Tibial artery (tissue), 4 donors: ENCODE data around the gene HMG20A.
"Not testable (repeated sequence)": the region's sequence is repeated elsewhere in the genome, so short reads cannot be mapped to it uniquely, and the experiment has no call there.

Source experiments
- DNase-seq, 2 donors: peaks; one replicate each; pipeline ENCODE4 v3.0.0-alpha.2; 2019
- H3K27ac ChIP-seq, 2 donors: fragments of 200-600 bp; sonication (generic) in 1 of 2; 1 replicate in 1 of 2; 2 replicates in 1 of 2; pipeline ENCODE4 v1.5.1; 2018 to 2019; ENCODE audit warnings: mild to moderate bottlenecking in 1 of 2
- H3K27me3 ChIP-seq, 2 donors: fragments of 200-600 bp; sonication (generic) in 1 of 2; one replicate each; pipeline versions ENCODE4 v1.5.1 to v1.6.0; 2016 to 2019
- H3K36me3 ChIP-seq, 3 donors: fragments of 200-600 bp; sonication (generic) in 2 of 3; one replicate each; pipeline ENCODE4 v1.5.1; 2016 to 2019; ENCODE audit warnings: mild to moderate bottlenecking in 2 of 3
- H3K4me1 ChIP-seq, 4 donors: fragments of 200-600 bp; sonication (generic) in 2 of 4; 1 replicate in 3 of 4; 2 replicates in 1 of 4; pipeline ENCODE4 v1.5.1; 2016 to 2019
- H3K4me3 ChIP-seq, 2 donors: fragments of 200-600 bp; sonication (generic) in 1 of 2; 1 replicate in 1 of 2; 2 replicates in 1 of 2; pipeline ENCODE4 v1.5.1; 2018 to 2019; ENCODE audit warnings: mild to moderate bottlenecking in 2 of 2
- H3K9me3 ChIP-seq, 3 donors: fragments of 200-600 bp; sonication (generic) in 1 of 3; one replicate each; pipeline ENCODE4 v1.5.1; 2016 to 2019
- intact Hi-C: fragments of 100-400 bp; cut with DNase I; formaldehyde crosslinking; loops from one replicate; pipeline ENCODE4 v1.15.0; 2023; ENCODE audit warnings: low total_unique reads
- TF ChIP-seq, protein P1 (sequence below), 2 experiments: fragments of 200-600 bp in 1 of 2; fragments of 450-650 bp in 1 of 2; IDR thresholded peaks; one replicate each; pipeline ENCODE4 v1.5.1; 2017 to 2019; ENCODE audit warnings: antibody characterized with exemption in 2 of 2, mild to moderate bottlenecking in 1 of 2, moderate library complexity in 1 of 2

HMG20A gene

GRCh38 chr15:77398927-77399326, 21.8 kb upstream of the HMG20A start:
- Histone ChIP-seq H3K4me1 (peaks cover 0 to 8% (median 0%) of the 10 kb centered on the region in 4 donors), H3K4me3 (no peak overlapping the region), H3K27me3 (no peaks in the 10 kb centered on the region), H3K36me3 (peaks cover 0 to 5% (median 4%) of the 10 kb centered on the region in 3 donors), H3K27ac (no peak overlapping the region), H3K9me3 (peaks cover 5 to 43% (median 25%) of the 10 kb centered on the region in 3 donors)
- intact Hi-C loops, result no loop called here
- DNase-seq, result no peak
- TF ChIP-seq, protein P1, sequence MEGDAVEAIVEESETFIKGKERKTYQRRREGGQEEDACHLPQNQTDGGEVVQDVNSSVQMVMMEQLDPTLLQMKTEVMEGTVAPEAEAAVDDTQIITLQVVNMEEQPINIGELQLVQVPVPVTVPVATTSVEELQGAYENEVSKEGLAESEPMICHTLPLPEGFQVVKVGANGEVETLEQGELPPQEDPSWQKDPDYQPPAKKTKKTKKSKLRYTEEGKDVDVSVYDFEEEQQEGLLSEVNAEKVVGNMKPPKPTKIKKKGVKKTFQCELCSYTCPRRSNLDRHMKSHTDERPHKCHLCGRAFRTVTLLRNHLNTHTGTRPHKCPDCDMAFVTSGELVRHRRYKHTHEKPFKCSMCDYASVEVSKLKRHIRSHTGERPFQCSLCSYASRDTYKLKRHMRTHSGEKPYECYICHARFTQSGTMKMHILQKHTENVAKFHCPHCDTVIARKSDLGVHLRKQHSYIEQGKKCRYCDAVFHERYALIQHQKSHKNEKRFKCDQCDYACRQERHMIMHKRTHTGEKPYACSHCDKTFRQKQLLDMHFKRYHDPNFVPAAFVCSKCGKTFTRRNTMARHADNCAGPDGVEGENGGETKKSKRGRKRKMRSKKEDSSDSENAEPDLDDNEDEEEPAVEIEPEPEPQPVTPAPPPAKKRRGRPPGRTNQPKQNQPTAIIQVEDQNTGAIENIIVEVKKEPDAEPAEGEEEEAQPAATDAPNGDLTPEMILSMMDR (IDR thresholded peaks at IDR 0.05), result no peak

DNA sequence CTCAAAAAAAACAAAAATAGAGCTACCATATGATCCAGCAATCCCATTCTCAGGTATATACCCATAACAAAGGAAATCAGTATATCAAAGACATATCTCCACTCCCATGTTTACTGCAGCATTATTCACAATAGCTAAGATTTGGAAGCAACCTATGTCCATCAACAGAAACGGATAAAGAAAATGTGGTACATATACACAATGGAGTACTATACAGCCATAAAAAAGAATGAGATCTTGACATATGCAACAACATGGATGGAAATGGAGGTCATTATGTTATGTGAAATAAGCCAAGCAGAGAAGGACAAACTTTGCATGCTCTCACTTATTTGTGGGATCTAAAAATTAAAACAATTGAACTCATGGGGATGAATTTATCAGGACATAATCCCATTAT, 20.4 kb upstream of the HMG20A start:
- peaks cover 5 to 35% (median 23%) of the 10 kb centered on the region in 3 donors for H3K9me3 ChIP-seq

DNA sequence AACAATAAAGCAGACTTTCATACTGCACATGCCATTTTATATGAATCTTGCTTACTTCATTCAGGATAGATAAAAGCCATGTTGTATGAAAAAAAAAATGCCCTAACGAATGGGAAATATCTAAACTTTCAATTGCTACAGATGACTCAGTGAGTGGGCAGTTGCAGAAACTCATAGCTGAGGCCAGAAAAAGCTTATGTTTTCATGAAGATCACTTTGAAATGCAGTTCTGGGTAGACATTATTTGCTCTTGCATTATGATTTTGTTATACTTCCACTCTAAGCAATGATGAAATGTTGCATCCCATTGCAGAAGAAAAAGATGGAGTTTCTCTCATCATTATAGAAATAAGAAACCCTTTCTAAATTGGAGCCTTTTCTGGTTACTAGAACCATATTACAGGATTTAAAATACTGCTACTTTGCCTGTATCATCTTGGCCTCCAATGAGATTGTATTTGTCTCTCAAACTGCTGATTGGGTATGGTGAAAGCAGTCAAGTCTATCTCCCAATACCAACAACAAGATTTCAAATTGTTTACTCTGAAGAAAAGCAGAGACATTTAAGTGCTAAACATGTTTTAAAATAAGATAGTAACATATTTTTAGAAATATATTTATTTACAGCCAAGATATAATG, 17.8 kb upstream of the HMG20A start:
- H3K9me3 ChIP-seq, result peaks cover 5 to 19% (median 17%) of the 10 kb centered on the region in 3 donors
- TF ChIP-seq, protein P1 (IDR thresholded peaks at IDR 0.05), result no peak
- H3K27me3 ChIP-seq, result no peaks in the 10 kb centered on the region
- H3K4me1 ChIP-seq, result peaks cover 0 to 8% (median 0%) of the 10 kb centered on the region in 4 donors
- no peak overlapping the region for H3K4me3 ChIP-seq
- intact Hi-C loops, result no loop called here
- no peak overlapping the region for H3K27ac ChIP-seq
- no peak for DNase-seq
- H3K36me3 ChIP-seq, result peaks cover 0 to 4% (median 0%) of the 10 kb centered on the region in 3 donors

More for the DNA sequence above, 20.4 kb upstream of the HMG20A start:
- TF ChIP-seq, protein P1 (IDR thresholded peaks at IDR 0.05), result no peak
- Histone ChIP-seq H3K4me1 (peaks cover 0 to 8% (median 0%) of the 10 kb centered on the region in 4 donors), H3K36me3 (peaks cover 0 to 4% (median 2%) of the 10 kb centered on the region in 3 donors), H3K4me3 (no peak overlapping the region), H3K27ac (no peak overlapping the region), H3K27me3 (no peaks in the 10 kb centered on the region)
- no peak for DNase-seq
- intact Hi-C loops, result no loop called here

DNA sequence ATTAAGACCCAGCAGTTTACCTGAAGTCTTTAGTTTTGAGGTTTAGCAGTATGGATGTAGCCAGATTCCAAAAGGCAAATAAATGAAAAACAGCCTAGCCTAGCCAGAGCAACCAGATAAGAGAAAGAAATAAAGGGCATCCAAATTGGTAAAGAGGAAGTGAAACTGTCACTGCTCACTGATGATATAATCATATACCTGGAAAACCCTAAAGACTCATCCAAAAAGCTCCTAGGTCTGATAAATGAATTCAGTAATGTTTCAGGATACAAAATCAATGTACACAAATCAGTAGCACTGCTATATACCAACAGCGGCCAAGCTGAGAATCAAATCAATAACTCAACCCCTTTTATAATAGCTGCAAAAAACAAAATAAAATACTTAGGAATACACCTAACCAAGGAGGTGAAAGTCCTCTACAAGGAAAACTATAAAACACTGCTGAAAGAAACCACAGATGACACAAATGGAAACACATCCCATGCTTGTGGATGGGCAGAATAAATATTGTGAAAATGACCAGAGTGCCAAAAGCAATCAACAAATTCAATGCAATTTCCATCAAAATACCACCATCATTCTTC, 14.4 kb upstream of the HMG20A start:
- peaks cover 0 to 16% (median 0%) of the 10 kb centered on the region in 4 donors for H3K4me1 ChIP-seq
- DNase-seq, H3K36me3 ChIP-seq, H3K9me3 ChIP-seq, H3K27me3 ChIP-seq, H3K4me3 ChIP-seq, H3K27ac ChIP-seq, intact Hi-C loops: not testable (repeated sequence)

GRCh38 chr15:77406846-77407245, 13.8 kb upstream of the HMG20A start:
- no peak overlapping the region for H3K4me3 ChIP-seq
- H3K27ac ChIP-seq, result no peak overlapping the region
- no peaks in the 10 kb centered on the region for H3K27me3 ChIP-seq
- TF ChIP-seq, protein P1 (IDR thresholded peaks at IDR 0.05), result no peak
- peaks cover 0 to 16% (median 0%) of the 10 kb centered on the region in 4 donors for H3K4me1 ChIP-seq
- no peak for DNase-seq
- H3K9me3 ChIP-seq, result no peaks in the 10 kb centered on the region
- no peaks in the 10 kb centered on the region for H3K36me3 ChIP-seq
- intact Hi-C loops, result no loop called here
